GM12801 (cell line): ENCODE measurements around the gene CSMD2.

Experiments
- TF ChIP-seq, protein P1 (sequence below): IDR thresholded peaks from one replicate; pipeline ENCODE4 v1.5.1; 2011; ENCODE audit warnings: control low read depth; ENCODE audit not compliant: insufficient read length; ENCODE audit errors: extremely low read depth

Gene CSMD2

DNA sequence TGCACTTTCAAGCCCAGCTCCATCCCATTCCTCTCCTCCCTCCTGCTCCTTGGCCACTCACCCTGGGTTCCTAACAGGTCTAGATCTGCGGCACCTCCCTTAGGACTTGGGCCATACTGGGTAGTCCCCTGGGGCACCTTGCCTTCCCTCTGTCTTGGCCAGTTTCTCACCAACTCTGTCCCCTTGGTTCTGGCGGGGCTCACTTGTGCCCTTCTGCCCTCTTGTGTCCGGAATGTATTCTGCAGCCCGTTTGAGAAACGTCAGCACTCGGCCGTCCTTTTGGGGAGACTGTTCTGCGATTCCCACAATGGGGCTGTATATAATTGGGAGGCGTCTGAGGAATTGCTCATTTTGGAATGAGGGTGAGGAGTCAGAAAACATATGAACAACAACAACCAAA, 530.2 kb downstream of the CSMD2 start:
- TF ChIP-seq, protein P1, sequence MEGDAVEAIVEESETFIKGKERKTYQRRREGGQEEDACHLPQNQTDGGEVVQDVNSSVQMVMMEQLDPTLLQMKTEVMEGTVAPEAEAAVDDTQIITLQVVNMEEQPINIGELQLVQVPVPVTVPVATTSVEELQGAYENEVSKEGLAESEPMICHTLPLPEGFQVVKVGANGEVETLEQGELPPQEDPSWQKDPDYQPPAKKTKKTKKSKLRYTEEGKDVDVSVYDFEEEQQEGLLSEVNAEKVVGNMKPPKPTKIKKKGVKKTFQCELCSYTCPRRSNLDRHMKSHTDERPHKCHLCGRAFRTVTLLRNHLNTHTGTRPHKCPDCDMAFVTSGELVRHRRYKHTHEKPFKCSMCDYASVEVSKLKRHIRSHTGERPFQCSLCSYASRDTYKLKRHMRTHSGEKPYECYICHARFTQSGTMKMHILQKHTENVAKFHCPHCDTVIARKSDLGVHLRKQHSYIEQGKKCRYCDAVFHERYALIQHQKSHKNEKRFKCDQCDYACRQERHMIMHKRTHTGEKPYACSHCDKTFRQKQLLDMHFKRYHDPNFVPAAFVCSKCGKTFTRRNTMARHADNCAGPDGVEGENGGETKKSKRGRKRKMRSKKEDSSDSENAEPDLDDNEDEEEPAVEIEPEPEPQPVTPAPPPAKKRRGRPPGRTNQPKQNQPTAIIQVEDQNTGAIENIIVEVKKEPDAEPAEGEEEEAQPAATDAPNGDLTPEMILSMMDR: no peak

DNA sequence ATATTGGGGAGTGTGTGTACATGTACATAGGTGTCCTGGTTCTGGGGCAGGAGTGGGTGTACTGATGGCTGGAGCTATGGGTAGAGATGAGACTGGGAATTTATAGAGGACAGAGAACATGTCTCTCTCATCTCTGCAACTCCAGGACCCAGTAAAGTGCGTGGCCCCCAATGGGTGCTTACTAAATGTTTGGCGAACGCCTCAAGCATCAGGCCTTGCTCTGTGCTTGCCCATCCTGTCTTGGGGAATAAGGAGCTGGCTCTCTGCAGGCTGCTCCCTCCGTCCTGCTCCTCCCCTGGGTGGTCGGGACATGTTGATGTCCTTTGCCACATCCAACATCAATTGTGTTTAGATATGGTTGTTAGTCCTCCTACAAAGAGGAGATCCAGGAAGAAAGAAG, 530.9 kb downstream of the CSMD2 start:
- TF ChIP-seq, protein P1: no peak

DNA sequence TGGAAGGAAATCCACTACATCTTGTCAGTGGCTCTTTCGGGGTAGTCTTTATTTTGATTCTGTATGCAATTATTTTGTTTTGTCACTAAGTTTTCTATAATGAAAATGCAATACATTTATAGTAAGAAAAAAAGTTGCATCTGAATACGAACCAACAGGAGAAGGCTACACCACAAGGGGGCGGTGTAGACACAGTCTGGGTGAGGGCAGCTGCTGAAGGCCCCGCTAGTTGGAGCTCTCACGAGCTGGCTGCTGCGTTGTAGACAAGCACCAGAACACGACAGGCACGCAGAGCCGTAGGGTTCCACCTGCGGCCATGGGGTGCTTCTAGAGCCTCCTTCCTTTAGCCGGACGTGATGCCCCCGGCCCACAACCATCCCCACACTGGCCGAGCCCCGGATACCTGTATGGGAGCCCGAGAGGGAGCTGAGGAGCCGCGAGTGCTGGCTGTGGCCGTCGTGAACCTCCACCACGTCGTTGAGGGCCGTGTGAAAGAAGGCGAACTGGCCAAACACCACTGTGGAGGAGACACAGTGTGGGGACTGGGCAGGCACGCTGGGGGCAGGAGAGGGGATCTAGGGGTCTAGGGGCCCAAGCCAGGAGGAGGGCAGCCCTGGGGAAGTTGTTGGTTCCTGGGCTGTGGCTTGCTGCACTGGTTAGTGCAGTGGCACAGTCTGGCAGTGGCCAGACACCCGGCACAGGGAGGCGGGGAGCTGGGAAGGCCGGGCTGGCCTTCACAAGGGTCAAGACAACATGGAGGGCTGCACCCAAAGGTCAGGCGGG, 531.8 kb downstream of the CSMD2 start:
- TF ChIP-seq, protein P1: peak; percentile 90

DNA sequence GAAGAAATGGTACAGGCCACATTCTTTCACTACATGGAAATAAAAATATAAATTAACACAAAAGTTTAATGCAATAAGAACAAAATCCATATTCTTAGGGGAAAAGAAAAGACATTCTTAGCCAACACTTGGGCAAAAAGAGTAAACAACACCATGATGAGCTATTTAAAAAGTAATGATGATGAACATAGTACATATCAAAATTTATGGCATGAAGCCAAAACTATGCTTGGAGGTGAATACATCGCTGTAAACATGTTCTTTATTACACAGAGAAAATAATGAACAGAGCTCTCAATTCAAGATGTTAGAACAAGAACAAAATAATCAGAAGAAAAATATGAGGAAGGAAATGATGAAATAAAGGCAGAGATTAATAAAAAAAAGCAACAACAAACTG, 534.3 kb downstream of the CSMD2 start:
- TF ChIP-seq, protein P1: no peak

DNA sequence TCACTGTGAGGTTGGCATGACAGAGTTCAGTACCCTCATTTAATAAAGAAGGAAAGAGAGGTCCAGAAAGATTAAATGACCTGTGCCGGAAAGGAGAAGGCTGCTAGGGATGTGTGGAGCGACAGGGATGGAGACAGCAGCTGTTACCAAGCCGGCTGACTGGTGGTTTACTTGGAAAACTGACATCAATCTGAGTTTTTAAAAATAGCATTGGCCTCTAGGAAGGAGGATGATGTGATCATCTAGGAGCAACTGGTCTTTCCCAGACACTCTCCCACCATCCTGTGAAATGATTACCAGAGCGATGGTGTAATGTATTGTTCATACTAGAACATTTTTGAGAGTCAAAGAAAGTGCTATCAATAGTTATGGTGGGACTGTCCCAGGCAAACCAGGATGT, 538.2 kb downstream of the CSMD2 start:
- TF ChIP-seq, protein P1: no peak

DNA sequence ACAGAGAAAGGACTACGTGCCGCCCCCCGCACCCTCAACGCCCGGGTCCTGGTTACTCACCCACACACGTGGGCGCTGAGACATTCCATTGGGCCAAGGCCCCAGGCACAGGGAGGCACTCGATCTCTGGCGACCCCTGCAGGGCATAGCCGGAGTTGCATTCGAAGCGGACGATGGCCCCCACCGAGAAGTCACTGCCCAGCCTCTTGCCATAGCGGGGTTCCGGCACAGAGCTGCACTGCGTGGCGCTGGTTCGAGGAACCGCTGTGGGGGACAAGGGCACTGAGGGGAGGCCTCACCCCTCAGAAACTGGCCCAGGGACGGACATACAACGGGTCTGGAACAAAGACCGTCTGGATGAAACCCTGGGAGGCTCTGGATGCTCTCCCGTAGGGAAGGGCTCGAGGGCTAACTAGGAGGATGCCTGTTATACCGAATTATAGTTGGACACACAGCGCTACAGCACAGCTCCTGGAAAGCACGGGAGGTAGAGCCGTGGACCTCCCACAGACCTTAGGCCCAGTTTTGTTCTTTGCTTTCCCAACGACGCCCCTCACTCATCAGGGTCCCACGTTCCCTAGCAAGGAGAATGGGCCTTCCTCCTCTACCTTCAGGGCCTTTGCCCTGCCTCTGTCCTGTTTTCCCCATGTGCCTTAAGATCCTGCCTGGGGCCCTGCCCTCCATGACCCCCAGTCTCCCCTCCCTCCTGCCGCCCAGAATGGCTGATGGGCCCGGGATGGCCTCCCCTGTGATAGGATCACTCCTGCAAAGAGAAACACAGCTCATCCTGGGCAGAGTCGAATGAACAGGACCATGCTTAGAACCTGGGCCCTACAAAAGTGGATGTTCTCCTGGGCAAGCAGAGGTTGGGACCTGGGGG, 539.8 kb downstream of the CSMD2 start:
- TF ChIP-seq, protein P1: no peak

DNA sequence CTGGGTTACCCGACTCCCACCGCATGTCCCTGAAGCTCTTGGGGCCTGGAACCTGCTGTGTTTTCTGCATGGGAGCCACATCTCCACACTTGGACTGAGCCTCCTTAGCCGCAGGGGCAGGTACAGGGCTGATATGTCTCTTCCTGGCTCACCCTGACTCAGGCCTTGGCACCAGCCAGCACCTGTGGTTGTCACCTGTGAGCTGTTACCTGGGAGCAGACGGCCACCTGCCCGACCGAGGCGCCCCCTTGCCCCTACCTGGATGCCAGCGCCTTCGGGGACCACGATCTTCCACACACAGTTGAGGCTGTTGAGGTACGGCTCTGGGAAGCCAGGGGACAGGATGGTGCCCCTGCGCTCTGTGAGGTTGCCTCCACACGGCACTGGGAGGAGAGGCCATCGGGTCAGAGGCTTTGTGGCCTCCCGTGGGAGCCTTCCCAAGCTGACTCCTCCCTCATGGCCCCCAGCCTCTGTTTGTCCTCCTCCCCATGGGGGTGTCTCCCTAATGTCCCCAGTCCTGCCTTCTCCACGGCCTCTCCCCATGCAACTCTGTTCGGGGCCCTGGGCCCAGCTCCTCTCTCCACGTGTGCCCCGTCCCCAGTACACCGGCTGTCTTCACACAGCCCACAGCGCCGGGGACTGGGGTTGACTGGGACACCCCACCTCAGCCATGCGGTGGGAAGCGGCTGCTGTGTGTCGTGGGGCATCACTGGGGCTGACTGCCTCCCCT, 540.6 kb downstream of the CSMD2 start:
- TF ChIP-seq, protein P1: no peak
